DLD1 (cell line): Measurements from ENCODE around the gene TPST2.

Source experiments
- in situ Hi-C: cut with HindIII; loops from 2 replicates; pipeline ENCODE4 v1.10.0; 2017; ENCODE audit warnings: low sequenced_read_pairs

Gene TPST2

GRCh38 chr22:26610996-26611395, 21.1 kb upstream of the TPST2 start:
- in situ Hi-C loops = no loop called here

- in situ Hi-C loops = no loop called here
These were observed 20.4 kb upstream of the TPST2 start for GRCh38 chr22:26610072-26610958.

GRCh38 chr22:26609287-26609686, 19.4 kb upstream of the TPST2 start:
- in situ Hi-C loops = no loop called here

GRCh38 chr22:26608129-26608528, 18.2 kb upstream of the TPST2 start:
- in situ Hi-C loops = no loop called here

GRCh38 chr22:26606611-26607010, 16.7 kb upstream of the TPST2 start:
- in situ Hi-C loops = no loop called here

- in situ Hi-C loops = no loop called here
These were observed 14.4 kb upstream of the TPST2 start for GRCh38 chr22:26604368-26604767.

- in situ Hi-C loops = no loop called here
These were observed 12.2 kb upstream of the TPST2 start for GRCh38 chr22:26602127-26602526.

GRCh38 chr22:26601726-26602125, 11.8 kb upstream of the TPST2 start:
- in situ Hi-C loops = no loop called here

- in situ Hi-C loops = no loop called here
These were observed 9.6 kb upstream of the TPST2 start for GRCh38 chr22:26599505-26599904.

- in situ Hi-C loops = no loop called here
These were observed 7.5 kb upstream of the TPST2 start for GRCh38 chr22:26597480-26597879.

- in situ Hi-C loops = no loop called here
These were observed 7.1 kb upstream of the TPST2 start for GRCh38 chr22:26597026-26597425.

- in situ Hi-C loops = no loop called here
These were observed 3.8 kb upstream of the TPST2 start for GRCh38 chr22:26593763-26594162.

- in situ Hi-C loops = no loop called here
These were observed 2.5 kb upstream of the TPST2 start for GRCh38 chr22:26592421-26592891.

GRCh38 chr22:26589367-26589844, 526 bp downstream of the TPST2 start:
- in situ Hi-C loops = no loop called here

GRCh38 chr22:26588729-26589366, 1.1 kb downstream of the TPST2 start:
- in situ Hi-C loops = no loop called here

- in situ Hi-C loops = no loop called here
These were observed 1.8 kb downstream of the TPST2 start for GRCh38 chr22:26587991-26588613.

- in situ Hi-C loops = no loop called here
These were observed 3.2 kb downstream of the TPST2 start for GRCh38 chr22:26586556-26587325.

- in situ Hi-C loops = no loop called here
These were observed 4.7 kb downstream of the TPST2 start for GRCh38 chr22:26585104-26585790.

- in situ Hi-C loops = no loop called here
These were observed 5.9 kb downstream of the TPST2 start for GRCh38 chr22:26584010-26584409.

- in situ Hi-C loops = no loop called here
These were observed 8.2 kb downstream of the TPST2 start for GRCh38 chr22:26581633-26582168.
